Left lobe of liver (tissue), 2 donors: ENCODE measurements around the gene GMEB1. TPM values are rescaled to one million over a fixed set of nuclear protein-coding genes. Genes with fewer than 3 reads are reported as not detected.
A peak's percentile ranks its signal among the peaks of the same experiment; 100 is the strongest.
"Not testable (repeated sequence)": the region's sequence is repeated elsewhere in the genome, so short reads cannot be mapped to it uniquely, and the experiment has no call there.

Experiments used
- ATAC-seq: fragments of 200-7000 bp; cut with Tn5 transposase; one replicate; pipeline ENCODE4 v1.9.1; 2020; ENCODE audit warnings: mild to moderate bottlenecking, moderate library complexity
- DNase-seq: peaks from one replicate; pipeline ENCODE4 v3.0.0-alpha.2; 2020; ENCODE audit warnings: low spot score
- total RNA-seq: library from RNA; stranded (reverse); gene quantifications from one replicate; pipeline ENCODE4 v1.2.1, GENCODE V29; 2021
- donor health status: DM: no; HTN: no; CAD: no; lungs with moderate emphysema.
- donor health status: DM: no; HTN: yes; CAD: no.

GMEB1 gene
- total RNA-seq, 1 donor from 2014 or later, result 3.3 TPM

DNA sequence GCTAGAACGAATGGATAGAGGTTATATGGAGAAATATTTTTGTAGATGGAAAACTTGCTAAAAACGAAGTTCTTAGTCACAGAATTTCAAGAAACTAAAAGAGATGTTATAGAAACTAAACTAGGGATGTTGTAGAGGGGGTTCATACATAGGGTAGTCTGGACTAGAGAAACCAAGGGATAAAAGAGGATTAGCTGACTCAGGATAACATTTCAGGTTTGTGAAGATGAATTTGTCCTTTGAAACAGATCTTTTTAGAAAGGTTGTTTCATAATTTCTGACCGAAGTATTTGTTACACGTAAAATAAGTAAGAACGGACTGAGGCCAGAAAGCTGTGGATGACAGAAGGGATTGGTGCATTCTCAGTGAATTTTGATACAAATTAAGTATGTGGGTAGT lies 81.7 kb downstream of the GMEB1 start:
- DNase-seq, result no peak

GRCh38 chr1:28750771-28751294 lies 82.2 kb downstream of the GMEB1 start:
- ATAC-seq, DNase-seq: not testable (repeated sequence)

More for the DNA sequence above, 81.7 kb downstream of the GMEB1 start:
- no peak for ATAC-seq

- ATAC-seq (peak; percentile 17), DNase-seq (no peak)
These were observed 82.9 kb downstream of the GMEB1 start for GRCh38 chr1:28751315-28752060.

DNA sequence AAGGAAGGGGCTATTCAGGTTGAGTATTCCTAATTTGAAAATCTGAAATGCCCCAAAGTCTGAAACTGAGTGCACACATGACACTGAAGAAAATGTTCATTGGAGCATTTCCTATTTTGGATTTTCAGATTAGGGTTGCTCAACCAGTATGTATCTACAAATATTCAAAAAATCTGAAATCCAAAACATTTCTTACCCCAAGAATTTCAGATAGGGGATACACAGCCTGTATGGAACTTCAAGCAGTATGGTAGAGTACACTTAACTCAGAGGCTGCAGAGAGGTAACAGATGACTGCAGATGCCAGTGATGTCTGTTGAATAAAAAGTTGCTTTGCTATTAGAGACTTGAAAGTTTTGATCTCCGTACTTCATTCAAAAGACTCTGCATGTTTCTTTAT lies 87.1 kb downstream of the GMEB1 start:
- DNase-seq (no peak), ATAC-seq (no peak)

DNA sequence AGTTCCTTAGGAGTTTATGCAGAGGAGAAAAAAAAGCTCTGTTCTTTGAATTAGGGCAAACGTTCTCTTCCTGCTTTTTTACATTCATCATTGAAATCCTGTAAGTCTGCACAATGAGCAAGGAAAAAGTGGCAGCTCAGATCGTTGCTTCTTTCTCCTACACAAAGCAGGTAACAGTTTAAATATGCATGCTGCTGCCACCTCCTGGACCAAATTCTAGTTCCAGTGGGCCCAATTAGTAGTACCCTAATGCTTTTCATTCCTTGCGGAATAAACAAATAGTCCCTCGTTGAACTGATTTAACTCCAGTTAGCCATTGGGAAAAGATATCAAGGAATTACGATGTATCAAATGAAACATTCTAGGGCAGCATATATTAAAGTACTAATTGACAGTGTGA lies 88.3 kb downstream of the GMEB1 start:
- DNase-seq (no peak), ATAC-seq (peak; percentile 44)

GRCh38 chr1:28758420-28758819 lies 89.8 kb downstream of the GMEB1 start:
- no peak for ATAC-seq
- no peak for DNase-seq

DNA sequence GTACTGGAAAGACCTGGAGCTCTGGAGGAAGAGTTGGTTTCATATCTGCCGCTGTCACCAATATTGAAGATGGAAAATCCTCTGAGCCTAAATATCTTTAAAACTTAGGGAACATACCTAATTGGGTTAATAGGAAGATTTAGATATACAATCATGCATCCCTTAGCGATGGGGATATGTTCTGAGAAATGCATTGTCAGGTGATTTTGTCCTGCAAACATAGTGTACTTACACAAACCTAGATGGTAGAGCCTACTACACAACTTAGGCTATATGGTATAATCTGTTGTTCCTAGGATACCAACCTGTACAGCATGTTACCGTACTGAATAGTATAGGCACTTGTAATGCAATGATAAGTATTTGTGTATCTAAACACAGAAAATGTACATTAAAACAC lies 90.7 kb downstream of the GMEB1 start:
- DNase-seq (no peak), ATAC-seq (no peak)

DNA sequence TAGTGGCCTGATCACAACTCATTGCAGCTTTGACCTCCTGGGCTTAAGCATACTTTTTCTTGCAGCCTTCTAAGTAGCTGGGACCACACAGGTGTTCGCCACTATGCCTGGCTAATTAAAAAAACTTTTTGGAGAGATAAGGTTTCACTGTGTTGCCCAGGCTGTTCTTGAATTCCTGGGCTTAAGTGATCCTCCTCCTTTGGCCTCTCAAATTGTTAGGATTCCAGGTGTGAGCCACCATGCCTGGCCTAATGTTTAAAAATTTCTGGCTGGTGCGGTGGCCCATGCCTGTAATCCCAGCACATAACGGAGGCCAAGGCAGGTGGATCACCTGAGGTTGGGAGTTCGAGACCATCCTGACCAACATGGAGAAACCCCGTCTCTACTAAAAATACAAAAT lies 92.6 kb downstream of the GMEB1 start:
- ATAC-seq (no peak), DNase-seq (no peak)

GRCh38 chr1:28766532-28767183 lies 98.1 kb downstream of the GMEB1 start:
- no peak for ATAC-seq
- DNase-seq, result no peak

Other genes starting within 250 kb of the GMEB1 start
- gene RCC1, start 162.7 kb upstream of the GMEB1 start, total RNA-seq, result 19.3 TPM
- 8.3 TPM for gene TRNAU1AP, start 115.7 kb upstream of the GMEB1 start, total RNA-seq
- gene RAB42, start 76.5 kb upstream of the GMEB1 start, total RNA-seq, result 0.75 TPM
- 8.4 TPM for gene TAF12, start 25.7 kb upstream of the GMEB1 start, total RNA-seq
- not detected for gene RNU11, start 20.2 kb upstream of the GMEB1 start, total RNA-seq
- 23.1 TPM for gene YTHDF2, start 68.2 kb downstream of the GMEB1 start, total RNA-seq
- not detected for gene OPRD1, start 143.4 kb downstream of the GMEB1 start, total RNA-seq
- gene EPB41, start 245.8 kb downstream of the GMEB1 start, total RNA-seq, result 35.6 TPM